Measurements from ENCODE around the gene ODAD3.

GRCh38 chr19:11460207-11460606, 25.3 kb upstream of the ODAD3 start:
- TF ChIP-seq, protein P1, sequence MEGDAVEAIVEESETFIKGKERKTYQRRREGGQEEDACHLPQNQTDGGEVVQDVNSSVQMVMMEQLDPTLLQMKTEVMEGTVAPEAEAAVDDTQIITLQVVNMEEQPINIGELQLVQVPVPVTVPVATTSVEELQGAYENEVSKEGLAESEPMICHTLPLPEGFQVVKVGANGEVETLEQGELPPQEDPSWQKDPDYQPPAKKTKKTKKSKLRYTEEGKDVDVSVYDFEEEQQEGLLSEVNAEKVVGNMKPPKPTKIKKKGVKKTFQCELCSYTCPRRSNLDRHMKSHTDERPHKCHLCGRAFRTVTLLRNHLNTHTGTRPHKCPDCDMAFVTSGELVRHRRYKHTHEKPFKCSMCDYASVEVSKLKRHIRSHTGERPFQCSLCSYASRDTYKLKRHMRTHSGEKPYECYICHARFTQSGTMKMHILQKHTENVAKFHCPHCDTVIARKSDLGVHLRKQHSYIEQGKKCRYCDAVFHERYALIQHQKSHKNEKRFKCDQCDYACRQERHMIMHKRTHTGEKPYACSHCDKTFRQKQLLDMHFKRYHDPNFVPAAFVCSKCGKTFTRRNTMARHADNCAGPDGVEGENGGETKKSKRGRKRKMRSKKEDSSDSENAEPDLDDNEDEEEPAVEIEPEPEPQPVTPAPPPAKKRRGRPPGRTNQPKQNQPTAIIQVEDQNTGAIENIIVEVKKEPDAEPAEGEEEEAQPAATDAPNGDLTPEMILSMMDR (conservative IDR thresholded peaks at IDR 0.05; ENCODE audit: low read depth, low read length): peak; percentile 48; the same call in 1 of the 2 replicates
- TF ChIP-seq EZH2 (IDR thresholded peaks at IDR 0.05; ENCODE audit: low read length, unreplicated experiment): no peak
